ENCODE data around the gene NME3.

DNA sequence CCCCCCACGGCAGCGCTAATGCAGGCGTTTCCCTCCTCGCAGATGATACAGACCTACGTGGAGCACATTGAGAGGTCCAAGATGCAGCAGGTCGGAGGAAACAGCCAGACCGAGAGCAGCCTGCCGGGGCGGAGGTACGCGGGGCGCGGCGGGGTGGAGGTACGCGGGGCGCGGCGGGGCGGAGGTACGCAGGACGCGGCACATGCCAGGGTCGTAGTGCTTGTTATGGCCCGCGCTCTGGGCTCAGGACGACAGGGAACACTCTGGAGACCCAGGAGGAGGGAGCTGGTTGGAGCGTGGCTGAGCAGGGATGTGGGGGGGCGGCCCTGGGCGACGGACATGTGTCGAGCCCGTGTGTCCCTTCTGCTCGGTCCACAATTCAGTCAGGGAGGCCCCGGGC is 41.9 kb downstream of the NME3 start:
- TF ChIP-seq, protein P1, sequence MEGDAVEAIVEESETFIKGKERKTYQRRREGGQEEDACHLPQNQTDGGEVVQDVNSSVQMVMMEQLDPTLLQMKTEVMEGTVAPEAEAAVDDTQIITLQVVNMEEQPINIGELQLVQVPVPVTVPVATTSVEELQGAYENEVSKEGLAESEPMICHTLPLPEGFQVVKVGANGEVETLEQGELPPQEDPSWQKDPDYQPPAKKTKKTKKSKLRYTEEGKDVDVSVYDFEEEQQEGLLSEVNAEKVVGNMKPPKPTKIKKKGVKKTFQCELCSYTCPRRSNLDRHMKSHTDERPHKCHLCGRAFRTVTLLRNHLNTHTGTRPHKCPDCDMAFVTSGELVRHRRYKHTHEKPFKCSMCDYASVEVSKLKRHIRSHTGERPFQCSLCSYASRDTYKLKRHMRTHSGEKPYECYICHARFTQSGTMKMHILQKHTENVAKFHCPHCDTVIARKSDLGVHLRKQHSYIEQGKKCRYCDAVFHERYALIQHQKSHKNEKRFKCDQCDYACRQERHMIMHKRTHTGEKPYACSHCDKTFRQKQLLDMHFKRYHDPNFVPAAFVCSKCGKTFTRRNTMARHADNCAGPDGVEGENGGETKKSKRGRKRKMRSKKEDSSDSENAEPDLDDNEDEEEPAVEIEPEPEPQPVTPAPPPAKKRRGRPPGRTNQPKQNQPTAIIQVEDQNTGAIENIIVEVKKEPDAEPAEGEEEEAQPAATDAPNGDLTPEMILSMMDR (conservative IDR thresholded peaks at IDR 0.05 in 1 of 2, IDR thresholded peaks at IDR 0.05 in 1 of 2; ENCODE audit: low read depth in 1 of 2, low read length in 2 of 2), result no peak
- TF ChIP-seq EZH2 (IDR thresholded peaks at IDR 0.05; ENCODE audit: low read length, missing control alignments), result no peak
